Activated B cell treated with CpG ODN at 0.5 μM for 24 hours (primary cell): ENCODE data around the gene GPAT2. TPM values are rescaled to one million over a fixed set of nuclear protein-coding genes. Genes with fewer than 3 reads are reported as not detected.
"Not testable (repeated sequence)": the region's sequence is repeated elsewhere in the genome, so short reads cannot be mapped to it uniquely, and the experiment has no call there.

Source experiments
- ATAC-seq: fragments of 200-7000 bp; cut with Tn5 transposase; one replicate; pipeline ENCODE4 v1.10.0; 2021; ENCODE audit warnings: low read depth, mild to moderate bottlenecking, moderate library complexity
- CTCF ChIA-PET: fragments of 350-600 bp; sonication (Branson Sonifier 250); formaldehyde crosslinking; loops from one replicate; lab custom pipeline; 2021; ENCODE audit warnings: antibody characterized with exemption; lab: Charles Lee
- POLR2A ChIA-PET: fragments of 350-600 bp; sonication (Branson Sonifier 250); formaldehyde crosslinking; loops from one replicate; lab custom pipeline; 2021; ENCODE audit warnings: antibody characterized with exemption; lab: Charles Lee
- DNase-seq: peaks from one replicate; pipeline ENCODE4 v3.0.0; 2022
- H3K27ac Mint-ChIP-seq: one replicate; pipeline ENCODE4 v1.8.0; 2020; ENCODE audit warnings: mixed read lengths
- H3K27me3 Mint-ChIP-seq: one replicate; pipeline ENCODE4 v1.8.0; 2021; ENCODE audit warnings: mixed read lengths
- H3K36me3 Mint-ChIP-seq: one replicate; pipeline ENCODE4 v1.8.0; 2021; ENCODE audit warnings: low read depth, mixed read lengths
- H3K4me1 Mint-ChIP-seq: one replicate; pipeline ENCODE4 v1.8.0; 2021; ENCODE audit warnings: mixed read lengths
- H3K4me3 Mint-ChIP-seq: one replicate; pipeline ENCODE4 v1.8.0; 2020; ENCODE audit warnings: mild to moderate bottlenecking, mixed read lengths
- H3K9me3 Mint-ChIP-seq: one replicate; pipeline ENCODE4 v1.8.0; 2020; ENCODE audit warnings: mixed read lengths
- intact Hi-C: fragments of 100-400 bp; cut with micrococcal nuclease; formaldehyde crosslinking; loops from one replicate; pipeline ENCODE4 v1.15.1; 2024
- total RNA-seq: library from RNA; stranded (reverse); gene quantifications from 2 replicates; pipeline ENCODE4 v1.2.3, GENCODE V29; 2022
- TF ChIP-seq, protein P1 (sequence below): fragments of 200-600 bp; IDR thresholded peaks from one replicate; pipeline ENCODE4 v1.8.0; 2022; ENCODE audit warnings: antibody characterized with exemption, mild to moderate bottlenecking

The GPAT2 gene
- total RNA-seq, 1 donor from 2014 or later, result 4.9 TPM

DNA sequence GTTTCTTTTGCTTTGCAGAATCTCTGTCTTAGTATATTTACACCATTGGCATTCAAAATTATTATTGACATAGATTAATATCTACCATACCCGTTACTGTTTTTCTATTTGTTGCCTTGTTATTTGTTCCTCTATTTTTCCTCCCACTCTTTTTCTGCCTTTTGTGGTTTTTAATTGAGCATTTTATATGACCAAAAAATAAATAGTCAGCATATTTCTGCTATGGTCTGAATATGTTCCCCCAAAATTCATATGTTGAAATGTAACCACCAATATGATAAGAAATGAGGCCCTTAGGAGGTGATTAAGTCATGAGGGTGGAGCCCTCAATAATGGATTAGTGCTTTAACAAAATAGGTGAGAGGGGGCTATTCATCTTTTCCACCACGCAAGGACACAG, 46.3 kb upstream of the GPAT2 start:
- Mint-ChIP-seq H3K27me3 (peaks cover 20% of the 10 kb centered on the region), H3K27ac (no peak overlapping the region), H3K4me3 (no peak overlapping the region), H3K4me1 (no peaks in the 10 kb centered on the region), H3K9me3 (peaks cover 6% of the 10 kb centered on the region), H3K36me3 (no peaks in the 10 kb centered on the region)
- TF ChIP-seq, protein P1, sequence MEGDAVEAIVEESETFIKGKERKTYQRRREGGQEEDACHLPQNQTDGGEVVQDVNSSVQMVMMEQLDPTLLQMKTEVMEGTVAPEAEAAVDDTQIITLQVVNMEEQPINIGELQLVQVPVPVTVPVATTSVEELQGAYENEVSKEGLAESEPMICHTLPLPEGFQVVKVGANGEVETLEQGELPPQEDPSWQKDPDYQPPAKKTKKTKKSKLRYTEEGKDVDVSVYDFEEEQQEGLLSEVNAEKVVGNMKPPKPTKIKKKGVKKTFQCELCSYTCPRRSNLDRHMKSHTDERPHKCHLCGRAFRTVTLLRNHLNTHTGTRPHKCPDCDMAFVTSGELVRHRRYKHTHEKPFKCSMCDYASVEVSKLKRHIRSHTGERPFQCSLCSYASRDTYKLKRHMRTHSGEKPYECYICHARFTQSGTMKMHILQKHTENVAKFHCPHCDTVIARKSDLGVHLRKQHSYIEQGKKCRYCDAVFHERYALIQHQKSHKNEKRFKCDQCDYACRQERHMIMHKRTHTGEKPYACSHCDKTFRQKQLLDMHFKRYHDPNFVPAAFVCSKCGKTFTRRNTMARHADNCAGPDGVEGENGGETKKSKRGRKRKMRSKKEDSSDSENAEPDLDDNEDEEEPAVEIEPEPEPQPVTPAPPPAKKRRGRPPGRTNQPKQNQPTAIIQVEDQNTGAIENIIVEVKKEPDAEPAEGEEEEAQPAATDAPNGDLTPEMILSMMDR, result no peak
- intact Hi-C loops, result no loop called here
- ATAC-seq (no peak), DNase-seq (no peak)
- ChIA-PET CTCF (no interaction called here), POLR2A (no interaction called here)

DNA sequence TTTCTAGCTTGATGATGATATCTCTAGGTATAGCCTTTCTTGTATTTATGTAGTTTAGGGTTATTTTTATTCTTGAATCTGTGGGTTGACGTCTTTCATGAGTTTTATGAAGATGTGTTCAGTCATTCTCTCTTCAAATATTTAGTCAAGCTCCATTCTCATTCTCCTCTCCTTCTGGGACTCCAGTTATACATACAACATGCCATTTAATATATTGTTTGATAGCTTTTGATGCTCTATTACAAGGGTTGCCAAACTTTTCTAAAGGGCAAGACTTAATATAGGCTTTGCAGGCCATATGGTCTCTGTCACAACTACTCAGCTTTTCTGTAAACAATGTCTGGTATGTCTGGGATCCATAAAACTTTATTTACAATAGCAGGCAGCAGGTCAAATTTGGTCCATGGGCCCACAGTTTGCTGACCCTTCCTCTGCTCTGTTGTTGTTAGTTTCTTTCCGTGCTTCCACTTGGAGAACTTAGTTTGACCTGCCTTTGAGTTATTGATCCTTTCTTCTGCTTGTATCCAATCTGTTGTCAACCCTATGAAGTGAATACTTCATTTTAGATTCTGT, 40.6 kb upstream of the GPAT2 start:
- ChIA-PET POLR2A (no interaction called here), CTCF (interaction anchor here (1.1 kb wide), 1 partner anchor 99 kb away, joined by 3 read pairs; no protein-coding TSS in a partner anchor)
- intact Hi-C loops, result no loop called here
- no peak for DNase-seq
- Mint-ChIP-seq H3K4me1 (no peaks in the 10 kb centered on the region), H3K27me3 (peaks cover 14% of the 10 kb centered on the region), H3K36me3 (no peaks in the 10 kb centered on the region), H3K4me3 (no peak overlapping the region), H3K9me3 (peaks cover 17% of the 10 kb centered on the region), H3K27ac (no peak overlapping the region)
- no peak for ATAC-seq
- TF ChIP-seq, protein P1, result no peak

DNA sequence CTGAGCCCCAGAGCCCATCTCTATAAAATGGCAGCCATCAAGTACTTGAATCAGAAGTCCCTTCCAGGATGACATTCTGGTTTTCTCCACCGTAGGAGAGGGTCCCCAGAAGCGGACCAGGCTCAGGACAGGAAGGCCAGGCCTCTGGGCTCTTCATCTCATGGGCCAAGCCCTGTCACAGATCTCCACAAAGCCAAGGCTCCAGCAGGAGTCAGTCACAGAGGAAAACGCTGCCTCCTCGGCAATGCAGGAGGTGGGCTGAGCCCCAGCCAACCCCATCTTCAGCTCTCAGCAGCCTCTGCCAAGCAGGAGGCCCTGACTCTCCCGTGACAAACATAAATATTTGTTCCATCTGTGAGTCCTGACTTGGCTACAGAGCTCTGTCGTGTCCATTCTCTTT, 39.4 kb upstream of the GPAT2 start:
- H3K9me3 Mint-ChIP-seq, result peaks cover 17% of the 10 kb centered on the region
- no peak for ATAC-seq
- no peak overlapping the region for H3K4me3 Mint-ChIP-seq
- POLR2A ChIA-PET, result no interaction called here
- H3K36me3 Mint-ChIP-seq, result no peaks in the 10 kb centered on the region
- H3K27me3 Mint-ChIP-seq, result peaks cover 10% of the 10 kb centered on the region
- TF ChIP-seq, protein P1, result no peak
- intact Hi-C loops, result no loop called here
- H3K4me1 Mint-ChIP-seq, result no peaks in the 10 kb centered on the region
- no peak overlapping the region for H3K27ac Mint-ChIP-seq
- DNase-seq, result no peak
- CTCF ChIA-PET, result no interaction called here

DNA sequence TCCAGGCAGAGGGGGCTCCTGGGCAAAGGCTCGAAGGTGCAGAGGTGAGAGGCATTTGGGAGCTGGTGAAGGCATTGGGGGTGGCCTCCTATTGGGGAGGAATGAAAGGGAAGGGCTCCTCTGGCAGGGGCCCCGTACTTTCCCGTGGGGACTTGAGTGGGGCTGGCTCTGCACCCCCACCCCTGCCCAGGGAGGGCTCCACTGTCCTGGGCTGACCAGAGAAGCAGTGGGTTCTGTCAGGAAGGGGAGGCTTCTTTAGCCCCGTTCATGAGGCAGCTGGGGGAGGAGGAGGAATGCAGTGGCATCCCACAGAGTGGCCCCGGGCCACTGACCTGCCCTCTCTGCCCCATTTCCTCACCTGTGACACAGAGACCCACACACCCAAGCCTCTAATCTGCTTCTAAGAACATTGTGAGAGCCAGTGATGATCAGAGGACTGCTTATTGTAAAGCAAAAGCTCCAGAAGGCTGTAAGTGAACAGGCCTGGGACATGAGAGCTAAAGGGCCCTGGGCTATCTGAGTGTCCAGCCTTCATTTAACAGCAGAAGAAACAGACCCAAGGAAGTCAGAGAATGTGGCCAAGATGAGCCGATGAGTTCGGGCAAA, 38.6 kb upstream of the GPAT2 start:
- peaks cover 17% of the 10 kb centered on the region for H3K9me3 Mint-ChIP-seq
- no peak overlapping the region for H3K4me3 Mint-ChIP-seq
- H3K4me1 Mint-ChIP-seq, result no peaks in the 10 kb centered on the region
- TF ChIP-seq, protein P1, result no peak
- ATAC-seq (no peak), DNase-seq (no peak)
- POLR2A ChIA-PET, result no interaction called here
- no peak overlapping the region for H3K27ac Mint-ChIP-seq
- CTCF ChIA-PET, result no interaction called here
- peaks cover 10% of the 10 kb centered on the region for H3K27me3 Mint-ChIP-seq
- H3K36me3 Mint-ChIP-seq, result no peaks in the 10 kb centered on the region
- intact Hi-C loops, result no loop called here

DNA sequence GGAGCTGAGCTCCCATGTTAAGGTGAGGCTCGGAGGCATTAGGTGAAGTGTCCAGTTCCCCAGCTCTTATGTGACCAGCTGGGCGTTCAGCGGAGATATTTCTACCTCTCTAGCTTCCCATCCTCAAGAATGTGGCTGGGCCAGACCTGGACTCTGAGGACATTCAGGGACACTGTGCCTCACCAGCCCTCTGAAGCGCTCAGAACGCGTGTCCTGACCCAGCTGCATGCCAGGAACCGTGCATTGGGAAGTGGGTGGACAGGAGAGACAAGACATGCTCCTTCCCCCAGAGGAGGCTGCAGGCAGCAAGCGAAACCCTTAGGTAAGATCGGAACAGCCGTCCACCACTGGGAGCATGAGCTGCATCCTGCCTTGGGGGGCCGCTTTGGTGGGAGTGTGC, 38.0 kb upstream of the GPAT2 start:
- no peaks in the 10 kb centered on the region for H3K4me1 Mint-ChIP-seq
- peaks cover 10% of the 10 kb centered on the region for H3K27me3 Mint-ChIP-seq
- H3K4me3 Mint-ChIP-seq, result no peak overlapping the region
- intact Hi-C loops, result no loop called here
- H3K36me3 Mint-ChIP-seq, result no peaks in the 10 kb centered on the region
- H3K9me3 Mint-ChIP-seq, result peaks cover 17% of the 10 kb centered on the region
- ATAC-seq (no peak), DNase-seq (no peak)
- ChIA-PET CTCF (no interaction called here), POLR2A (interaction anchor here (0.6 kb wide), 1 partner anchor 64 kb away, joined by 11 read pairs; no protein-coding TSS in a partner anchor)
- TF ChIP-seq, protein P1, result no peak
- H3K27ac Mint-ChIP-seq, result no peak overlapping the region

DNA sequence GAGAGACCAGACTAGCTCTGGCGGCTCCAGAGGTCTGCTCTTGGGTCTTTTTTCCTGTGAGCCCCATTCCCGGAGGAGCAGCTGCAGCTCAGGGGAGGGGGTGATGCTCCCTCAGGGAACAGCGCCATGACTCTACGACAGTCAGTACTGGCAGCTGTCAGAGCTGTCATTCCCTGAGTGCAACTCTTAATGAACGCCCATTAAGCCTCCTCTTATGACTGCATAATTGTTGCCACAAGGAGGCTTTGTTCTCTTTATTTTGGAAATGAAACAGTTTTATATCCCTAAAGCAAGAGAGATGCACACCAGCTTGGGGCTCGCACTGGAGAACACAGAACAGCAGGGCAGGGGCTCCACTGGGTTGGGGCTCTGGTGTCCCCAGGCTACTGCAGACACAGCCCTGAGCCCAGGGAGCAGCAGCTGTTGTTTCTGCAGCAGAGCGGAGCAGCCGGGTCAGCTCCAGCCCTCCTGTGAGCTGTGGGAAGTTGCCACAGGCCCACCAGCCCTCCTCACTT, 37.3 kb upstream of the GPAT2 start:
- H3K4me3 Mint-ChIP-seq, H3K27ac Mint-ChIP-seq, CTCF ChIA-PET, H3K27me3 Mint-ChIP-seq, H3K36me3 Mint-ChIP-seq, DNase-seq, ATAC-seq, H3K4me1 Mint-ChIP-seq, intact Hi-C loops: not testable (repeated sequence)
- H3K9me3 Mint-ChIP-seq, result peaks cover 17% of the 10 kb centered on the region
- POLR2A ChIA-PET, result interaction anchor here (0.6 kb wide), 1 partner anchor 63 kb away, joined by 11 read pairs; no protein-coding TSS in a partner anchor

DNA sequence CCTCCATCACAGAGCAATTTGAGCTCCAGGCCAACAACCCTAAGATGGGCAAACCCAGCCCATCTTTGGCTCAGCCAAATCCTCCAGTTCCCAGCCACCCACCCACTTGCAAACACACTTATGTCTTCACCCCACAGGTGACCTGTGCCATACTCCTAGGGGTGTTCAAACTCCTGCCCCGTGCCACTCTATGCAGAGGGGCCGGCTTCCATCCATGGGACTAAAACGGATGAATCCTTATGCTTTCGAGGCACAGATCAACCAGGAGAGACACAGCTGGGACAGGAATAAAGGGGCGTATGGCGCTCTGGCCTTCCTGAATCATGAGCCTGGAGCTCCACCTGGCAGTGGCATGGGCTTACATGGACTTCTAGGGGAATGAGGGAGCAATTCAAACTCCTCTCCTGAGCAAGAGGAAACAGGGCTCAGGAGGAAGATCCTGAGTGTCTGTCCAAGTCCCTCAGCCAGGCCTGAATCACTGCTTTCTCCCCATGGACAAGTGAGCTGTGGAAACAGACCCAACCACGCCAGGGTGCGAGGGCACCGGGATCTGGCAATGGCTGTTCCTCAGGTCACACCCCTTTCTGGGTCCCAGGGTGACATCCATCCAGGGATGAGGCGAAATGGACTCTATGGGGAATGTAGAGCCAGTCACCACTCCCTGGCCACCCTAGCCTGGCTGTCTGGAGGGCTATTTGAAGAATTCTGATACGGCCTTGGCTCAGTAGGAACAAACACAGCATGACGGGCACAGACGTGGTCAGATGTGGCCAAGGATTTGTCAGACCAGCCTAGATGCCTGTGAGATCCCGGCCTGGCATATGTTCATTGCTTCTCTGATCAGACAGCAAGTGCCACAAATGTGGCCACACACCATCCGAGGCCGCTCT, 36.6 kb upstream of the GPAT2 start:
- POLR2A ChIA-PET, ATAC-seq, H3K36me3 Mint-ChIP-seq, intact Hi-C loops, H3K27me3 Mint-ChIP-seq, H3K4me3 Mint-ChIP-seq, CTCF ChIA-PET, H3K4me1 Mint-ChIP-seq, DNase-seq, H3K27ac Mint-ChIP-seq: not testable (repeated sequence)
- H3K9me3 Mint-ChIP-seq, result peaks cover 12% of the 10 kb centered on the region
